Stimulated activated CD4-positive, alpha-beta T cell treated with anti-CD3 and anti-CD28 coated beads, TNF-alpha, amount 100 ng/mL, for 1 hour (primary cell): ENCODE results near the gene SENP7.
"Not testable (repeated sequence)": the region's sequence is repeated elsewhere in the genome, so short reads cannot be mapped to it uniquely, and the experiment has no call there.

Experiments
- DNase-seq, 3 donors: peaks; one replicate each; pipeline ENCODE4 v3.0.0-alpha.2; 2020; ENCODE audit warnings: low read depth in 3 of 3, low spot score in 1 of 3

Gene SENP7

DNA sequence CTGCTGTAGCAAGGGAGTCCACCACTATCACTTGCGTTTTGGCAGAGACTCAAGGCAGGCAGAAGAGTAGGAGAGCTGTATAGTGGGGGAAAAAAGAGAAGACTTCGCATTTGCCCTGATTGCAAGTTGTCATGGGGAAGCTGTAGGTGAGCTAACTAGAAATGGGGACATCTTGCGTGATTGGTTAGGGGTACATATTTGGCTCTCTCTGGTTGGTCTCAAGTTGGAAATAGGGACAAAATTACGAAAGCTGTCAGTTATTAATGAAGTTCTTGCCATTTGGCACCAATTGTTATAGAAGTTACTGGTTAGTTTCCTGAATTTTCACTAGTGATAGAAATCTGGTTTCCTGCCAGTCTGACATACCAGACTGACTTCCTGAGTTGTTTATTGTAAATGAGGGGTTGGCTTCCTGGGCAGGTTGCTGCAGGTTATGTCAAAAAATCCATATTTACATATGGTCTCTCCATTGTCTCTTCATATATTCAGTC, 8.2 kb upstream of the SENP7 start:
- DNase-seq = no peak

DNA sequence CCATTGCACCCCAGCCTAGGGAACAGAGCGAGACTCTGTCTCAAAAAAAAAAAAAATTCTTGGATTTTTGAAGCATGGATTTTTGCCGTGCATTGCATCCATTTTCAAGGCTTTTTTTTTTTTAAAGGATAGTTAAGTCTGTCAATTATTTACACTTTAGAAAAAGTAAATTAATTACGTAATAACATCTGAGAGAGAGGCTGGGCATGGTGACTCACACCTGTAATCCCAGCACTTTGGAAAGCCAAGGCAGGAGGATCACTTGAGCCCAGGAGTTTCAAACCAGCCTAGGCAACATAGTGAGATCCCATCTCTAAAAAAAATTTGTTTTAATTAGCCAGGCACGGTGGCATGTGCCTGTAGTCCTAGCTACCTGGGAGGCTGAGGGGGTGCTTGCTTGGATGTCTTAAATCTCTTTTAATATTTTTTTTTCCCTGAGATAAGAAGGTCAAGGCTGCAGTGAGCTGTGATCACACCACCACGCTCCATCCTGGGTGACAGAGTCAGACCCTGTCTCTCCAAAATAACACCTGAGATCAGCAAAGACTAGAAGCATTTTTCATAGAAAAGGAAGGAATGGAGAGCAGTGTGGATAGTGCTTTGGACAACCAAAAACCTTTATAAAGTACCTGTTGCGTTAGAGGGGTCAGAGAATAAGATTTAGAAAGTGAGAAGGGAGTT, 6.8 kb upstream of the SENP7 start:
- no peak for DNase-seq

DNA sequence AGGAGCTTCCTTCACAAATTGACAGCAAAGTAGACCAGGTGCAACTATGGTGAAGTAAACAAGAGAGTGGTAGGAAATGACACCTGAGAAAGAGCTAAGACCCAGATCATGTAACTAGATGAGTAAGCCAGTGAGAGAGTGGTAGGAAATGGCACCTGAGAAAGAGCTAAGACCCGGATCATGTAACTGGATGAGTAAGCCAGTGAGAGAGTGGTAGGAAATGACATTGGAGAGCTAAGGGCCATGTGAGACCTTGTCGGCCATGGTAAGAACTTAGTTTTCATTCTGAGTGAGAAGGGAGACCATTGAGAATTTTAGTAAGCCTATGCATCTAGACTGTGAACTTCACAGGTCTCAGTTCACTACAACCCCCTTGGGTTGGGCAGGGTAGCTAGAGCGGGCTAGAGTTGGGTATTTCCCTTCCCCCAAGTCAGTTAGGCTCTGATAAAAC, 5.4 kb upstream of the SENP7 start:
- no peak for DNase-seq

DNA sequence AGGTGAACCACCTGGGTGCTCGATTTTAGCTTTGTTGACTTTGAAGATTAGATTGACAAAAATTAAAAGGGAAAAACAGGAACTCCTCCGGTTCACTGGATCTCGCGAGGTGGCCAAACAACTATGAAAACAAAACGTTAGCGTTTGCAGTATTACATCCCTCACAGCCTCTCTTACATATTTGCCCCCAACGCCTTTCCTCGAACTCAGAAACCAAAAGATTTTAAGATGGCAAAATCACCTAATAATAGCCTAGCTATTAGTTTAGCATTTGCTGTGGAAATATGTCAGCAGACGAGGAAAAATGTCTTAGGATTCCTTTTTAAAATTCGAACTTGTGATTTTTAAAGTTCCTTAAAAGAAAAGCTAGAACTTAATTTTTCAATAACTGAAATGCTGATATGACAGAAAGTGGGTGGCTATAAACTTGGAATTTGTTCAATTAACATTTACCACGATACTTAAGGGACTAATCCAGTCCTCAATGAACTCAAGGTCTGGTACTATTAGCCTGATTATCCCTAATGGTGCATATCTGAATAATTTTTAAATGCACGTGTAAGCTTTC, 491 bp upstream of the SENP7 start:
- DNase-seq = no peak

DNA sequence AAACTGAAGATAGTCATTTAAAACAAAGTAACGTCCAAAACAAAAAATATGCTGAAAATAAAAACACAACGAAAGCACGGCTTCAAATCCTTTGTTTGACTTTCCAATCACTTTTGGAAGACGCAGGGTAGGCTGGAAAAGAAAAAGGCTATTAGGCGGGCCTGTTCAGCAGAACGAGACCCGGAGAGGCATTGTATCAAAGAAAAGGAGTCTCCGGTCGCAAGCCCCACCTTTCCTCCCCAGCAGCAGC, 691 bp downstream of the SENP7 start:
- DNase-seq = no peak

DNA sequence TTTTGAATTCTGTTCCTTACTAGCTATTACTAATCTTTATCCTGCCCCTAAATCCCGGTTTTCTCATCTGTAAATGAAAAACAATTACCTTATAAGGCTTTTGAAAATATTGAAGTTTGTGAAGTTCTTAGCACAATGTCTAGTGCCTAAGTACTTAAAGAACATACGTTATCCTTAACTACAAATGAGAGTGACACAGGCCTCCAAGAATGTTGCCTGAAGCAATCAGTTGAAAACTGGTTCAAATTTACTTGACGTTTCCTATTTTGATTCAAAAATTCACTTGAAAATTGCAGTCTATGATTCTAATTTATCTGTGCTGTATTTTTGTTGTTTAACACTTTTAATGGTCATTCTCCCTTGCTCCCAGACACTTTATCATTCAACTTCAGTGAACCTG, 3.2 kb downstream of the SENP7 start:
- no peak for DNase-seq

DNA sequence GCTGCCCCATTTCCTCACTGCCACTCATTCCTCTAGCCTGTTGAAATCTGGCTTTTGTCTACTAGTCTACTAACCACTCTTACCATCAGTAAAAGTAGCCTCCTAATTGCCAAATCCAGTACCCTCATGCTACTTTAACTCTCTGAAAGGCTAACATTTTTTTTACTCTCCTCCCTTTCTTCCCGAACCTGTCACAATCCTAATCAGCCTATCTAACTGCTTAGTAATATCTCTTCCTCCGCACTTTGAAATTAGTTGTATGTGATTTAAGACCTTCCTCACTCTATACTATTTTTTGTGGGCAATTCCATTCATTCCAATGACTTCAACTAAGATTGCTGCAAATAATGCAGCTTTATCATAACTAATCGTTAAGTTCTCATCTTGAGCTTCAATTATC, 3.7 kb downstream of the SENP7 start:
- DNase-seq = no peak

DNA sequence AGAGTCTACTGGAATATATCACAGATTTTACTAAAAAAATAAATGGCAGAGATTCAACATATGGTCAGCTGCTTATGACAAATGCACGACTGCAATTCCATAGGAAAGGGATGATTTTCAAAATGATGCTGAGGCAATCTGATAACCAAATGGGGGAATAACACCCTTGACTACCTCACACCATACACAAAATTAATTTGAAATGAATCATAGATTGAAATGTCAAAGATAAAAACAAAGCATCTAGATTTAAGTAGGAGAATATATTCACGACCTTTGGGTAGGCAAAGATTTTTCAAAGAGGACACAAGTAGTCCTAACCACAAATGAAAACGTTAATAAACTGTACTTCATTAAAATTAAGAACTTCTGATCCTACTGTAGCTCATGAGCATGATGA, 11.2 kb downstream of the SENP7 start:
- DNase-seq = no peak

DNA sequence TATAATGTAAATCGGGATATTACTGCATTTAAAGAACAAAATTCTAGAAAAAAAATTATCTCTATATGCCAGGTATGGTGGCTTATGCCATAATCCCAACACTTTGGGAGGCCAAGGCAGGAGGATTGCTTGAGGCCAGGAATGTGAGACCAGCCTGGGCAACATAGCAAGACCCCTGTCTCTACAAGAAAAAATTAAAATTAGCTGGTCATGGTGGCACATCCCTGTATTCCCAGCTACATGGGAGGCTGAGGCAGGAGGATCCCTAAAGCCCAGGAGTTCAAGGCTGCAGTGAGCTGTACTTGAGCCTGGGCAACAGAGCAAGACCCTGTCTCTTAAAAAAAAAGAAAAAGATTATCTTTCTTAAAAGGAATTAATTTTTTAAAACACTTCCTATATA, 12.8 kb downstream of the SENP7 start:
- no peak for DNase-seq

DNA sequence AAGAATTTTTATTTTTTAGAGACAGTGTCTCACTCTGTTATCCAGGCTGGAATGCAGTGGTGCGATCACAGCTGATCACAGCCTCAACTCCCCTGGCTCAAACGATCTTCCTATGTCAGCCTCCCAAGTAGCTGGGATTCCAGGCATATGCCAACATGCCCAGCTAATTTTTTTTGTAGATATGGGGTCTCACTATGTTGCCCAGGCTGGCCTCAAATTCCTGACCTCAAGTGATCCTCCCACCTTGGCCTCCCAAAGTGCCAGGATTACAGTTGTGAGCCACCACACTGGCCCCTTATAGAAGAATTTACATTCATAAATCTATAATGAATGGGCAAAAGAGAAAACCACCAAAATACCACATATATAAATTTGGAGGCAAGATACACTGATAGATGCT, 15.2 kb downstream of the SENP7 start:
- no peak for DNase-seq

DNA sequence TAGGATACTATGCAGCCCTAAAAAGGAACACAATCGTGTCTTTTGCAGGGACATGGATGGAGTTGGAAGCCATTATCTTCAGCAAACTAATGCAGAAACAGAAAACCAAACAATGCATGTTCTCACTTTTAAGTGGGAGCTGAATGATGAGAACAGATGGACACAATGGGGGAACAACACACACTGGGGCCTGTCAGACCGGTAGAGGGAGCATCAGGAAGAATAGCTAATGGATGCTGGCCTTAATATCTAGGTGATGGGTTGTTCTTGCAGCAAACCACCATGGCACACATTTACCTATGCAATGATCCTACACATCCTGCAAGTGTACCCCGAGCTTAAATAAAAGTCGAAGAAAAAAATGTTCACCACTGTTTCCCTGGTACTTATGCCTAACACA, 17.5 kb downstream of the SENP7 start:
- DNase-seq = no peak

DNA sequence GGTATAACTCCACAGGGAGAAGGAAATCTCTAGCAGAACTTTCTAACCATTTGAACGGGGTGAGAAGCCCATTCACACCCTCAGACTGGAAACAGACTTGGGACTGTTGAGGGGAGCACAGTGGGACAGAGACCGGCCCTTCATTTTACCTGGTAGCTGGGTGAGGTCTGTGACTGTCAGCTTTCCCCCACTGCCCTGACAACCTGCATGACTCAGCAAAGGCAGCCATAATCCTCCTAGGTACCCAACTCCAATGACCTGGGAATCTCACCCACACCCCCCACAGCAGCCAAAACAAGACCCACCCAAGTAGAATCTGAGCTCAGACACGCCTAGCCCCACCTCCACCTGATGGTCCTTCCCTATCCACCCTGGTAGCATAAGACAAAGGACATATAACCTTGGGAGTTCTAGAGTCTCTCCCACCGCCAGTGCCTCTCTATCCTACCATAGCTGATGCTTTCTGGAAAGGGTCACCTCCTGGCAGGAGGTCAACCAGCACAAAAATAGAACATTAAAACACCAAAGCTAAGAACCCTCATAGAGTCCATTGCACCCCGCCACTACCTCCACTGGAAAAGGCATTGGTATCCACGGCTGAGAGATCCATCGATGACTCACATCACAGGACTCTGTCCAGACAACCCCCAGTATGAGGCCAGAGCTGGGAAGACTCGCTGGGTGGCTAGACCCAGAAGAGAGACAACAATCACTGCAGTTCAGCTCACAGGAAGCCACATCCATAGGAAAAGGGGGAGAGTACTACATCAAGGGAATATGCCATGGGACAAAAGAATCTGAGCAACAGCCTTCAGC, 28.0 kb downstream of the SENP7 start:
- no peak for DNase-seq

DNA sequence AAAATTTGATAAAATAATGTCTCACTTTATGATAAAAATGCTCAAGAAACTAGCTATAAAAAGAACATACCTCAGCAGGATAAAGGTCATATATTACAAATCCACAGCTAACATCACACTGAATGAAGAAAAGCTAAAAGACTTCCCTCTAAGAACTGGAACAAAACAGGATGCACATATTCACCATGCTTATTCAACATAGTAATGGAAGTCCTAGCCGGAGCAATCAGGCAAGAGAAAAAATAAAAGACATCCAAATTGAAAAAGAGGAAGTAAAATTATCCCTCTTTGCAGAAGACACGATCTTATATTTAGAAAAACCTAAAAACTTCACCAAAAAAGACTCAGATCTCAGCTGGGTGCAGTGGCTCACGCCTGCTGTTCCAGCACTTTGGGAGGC, 34.0 kb downstream of the SENP7 start:
- no peak for DNase-seq

DNA sequence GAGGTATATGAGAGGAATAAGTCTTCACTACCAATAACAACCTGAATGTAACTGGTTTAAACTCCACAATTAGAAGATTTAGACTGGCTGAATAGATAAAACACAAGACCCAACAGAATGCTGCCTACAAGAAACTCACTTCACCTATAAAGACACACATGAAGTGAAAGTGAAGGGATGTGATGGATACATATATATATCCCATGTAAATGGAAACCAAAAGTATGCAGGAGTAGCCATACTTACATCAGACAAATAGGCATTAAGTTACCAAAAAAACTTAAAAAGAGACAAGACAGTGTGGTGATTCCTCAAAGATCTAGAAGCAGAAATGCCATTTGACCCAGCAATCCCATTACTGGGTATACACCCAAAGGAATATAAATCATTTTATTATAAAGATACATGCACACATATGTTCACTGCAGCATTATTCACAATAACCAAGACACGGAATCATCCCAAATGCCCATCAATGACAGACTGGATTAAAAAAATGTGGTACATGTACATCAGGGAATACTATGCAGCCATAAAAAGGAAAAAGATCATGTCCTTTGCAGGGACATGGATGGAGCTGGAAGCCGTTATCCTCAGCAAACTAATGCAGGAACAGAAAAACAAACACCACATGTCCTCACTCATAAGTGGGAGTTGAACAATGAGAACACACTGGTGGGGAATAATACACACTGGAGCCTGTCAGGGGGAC, 38.0 kb downstream of the SENP7 start:
- not testable (repeated sequence) for DNase-seq

DNA sequence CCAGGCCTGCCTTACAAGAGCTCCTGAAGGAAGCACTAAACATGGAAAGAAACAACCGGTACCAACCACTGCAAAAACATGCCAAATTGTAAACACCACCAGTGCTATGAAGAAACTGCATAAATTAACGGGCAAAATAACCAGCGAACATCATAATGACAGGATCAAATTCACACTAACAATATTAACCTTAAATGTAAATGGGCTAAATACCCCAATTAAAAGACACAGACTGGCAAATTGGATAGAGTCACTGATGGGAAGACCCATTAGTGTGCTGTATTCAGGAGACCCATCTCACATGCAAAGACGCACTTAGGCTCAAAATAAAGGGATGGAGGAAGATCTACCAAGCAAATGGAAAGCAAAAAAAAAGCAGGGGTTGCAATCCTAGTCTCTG, 44.3 kb downstream of the SENP7 start:
- not testable (repeated sequence) for DNase-seq

DNA sequence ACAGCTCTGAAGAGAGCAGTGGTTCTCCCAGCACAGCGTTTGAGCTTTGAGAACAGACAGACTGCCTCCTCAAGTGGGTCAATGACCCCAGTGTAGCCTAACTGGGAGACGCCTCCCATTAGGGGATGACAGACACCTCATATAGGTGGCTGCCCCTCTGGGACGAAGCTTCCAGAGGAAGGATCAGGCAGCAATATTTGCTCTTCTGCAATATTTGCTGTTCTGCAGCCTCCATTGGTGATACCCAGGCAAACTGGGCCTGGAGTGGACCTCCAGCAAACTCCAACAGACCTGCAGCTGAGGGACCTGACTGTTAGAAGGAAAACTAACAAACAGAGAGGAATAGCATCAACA, 45.7 kb downstream of the SENP7 start:
- not testable (repeated sequence) for DNase-seq

DNA sequence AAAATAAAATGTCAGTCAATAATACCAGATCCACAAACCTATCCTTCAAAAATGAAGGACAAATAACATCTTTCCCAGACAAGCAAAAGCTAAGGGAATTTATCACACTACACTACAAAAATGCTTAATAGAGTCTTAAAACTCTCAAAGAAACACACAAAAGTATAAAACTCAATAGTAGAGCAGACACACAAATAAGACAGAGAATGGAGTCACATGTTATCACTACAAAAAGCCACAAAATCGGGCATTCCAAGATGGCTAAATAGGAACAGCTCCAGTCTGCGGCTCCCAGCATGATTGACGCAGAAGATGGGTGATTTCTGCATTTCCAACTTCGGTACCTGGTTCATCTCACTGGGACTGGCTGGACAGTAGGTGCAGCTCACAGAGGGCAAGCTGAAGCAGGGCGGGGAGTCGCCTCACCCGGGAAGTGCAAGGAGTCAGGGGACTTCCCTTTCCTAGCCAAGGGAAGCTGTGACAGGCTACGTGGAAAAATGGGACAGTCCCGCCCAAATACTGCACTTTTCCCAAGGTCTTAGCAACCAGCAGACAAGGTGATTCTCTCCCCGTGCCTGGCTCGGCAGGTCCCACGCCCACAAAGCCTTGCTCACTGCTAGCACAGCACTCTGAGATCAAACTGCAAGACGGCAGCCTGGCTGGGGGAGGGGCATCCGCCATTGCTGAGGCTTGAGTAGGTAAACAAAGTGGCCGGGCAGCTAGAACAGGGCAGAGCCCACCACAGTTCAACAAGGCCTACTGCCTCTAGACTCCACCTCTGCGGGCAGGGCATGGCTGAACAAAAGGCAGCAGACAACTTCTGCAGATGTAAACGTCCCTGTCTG, 46.3 kb downstream of the SENP7 start:
- peak in 1 of 3 donors; percentile 31 for DNase-seq

DNA sequence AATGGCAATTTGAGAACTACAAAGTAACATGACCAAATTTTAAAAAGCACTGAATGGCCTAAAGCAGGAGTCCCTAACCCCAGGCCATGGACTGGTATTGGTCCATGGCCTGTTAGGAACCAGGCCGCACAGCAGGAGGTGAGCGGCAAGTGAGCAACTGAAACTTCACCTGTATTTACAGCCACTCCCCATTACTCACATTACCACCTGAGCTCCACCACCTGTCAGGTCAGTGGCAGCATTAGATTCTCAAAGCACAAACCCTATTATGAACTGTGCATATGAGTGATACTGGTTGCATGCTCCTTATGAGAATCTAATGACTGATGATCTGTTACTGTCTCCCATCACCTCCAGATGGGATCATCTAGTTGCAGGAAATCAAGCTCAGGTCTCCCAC, 48.8 kb downstream of the SENP7 start:
- DNase-seq = no peak

DNA sequence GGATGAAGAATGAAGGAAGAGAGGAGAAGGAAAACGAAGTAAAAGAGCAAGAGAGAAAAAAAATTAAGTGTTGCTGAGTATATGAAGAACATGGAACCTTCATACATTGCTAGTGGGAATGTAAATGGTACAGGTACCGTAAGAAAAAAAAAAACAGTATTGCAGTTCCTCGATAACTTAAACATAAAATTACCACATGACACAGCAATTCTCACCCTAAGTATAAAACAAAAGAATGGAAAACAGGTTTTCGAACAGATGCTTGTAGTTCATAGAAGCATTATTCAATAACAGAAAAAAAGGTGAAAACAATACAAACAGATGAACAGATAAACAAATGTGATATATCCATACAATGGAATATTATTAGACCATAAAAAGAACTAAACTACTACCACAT, 51.6 kb downstream of the SENP7 start:
- DNase-seq = no peak

DNA sequence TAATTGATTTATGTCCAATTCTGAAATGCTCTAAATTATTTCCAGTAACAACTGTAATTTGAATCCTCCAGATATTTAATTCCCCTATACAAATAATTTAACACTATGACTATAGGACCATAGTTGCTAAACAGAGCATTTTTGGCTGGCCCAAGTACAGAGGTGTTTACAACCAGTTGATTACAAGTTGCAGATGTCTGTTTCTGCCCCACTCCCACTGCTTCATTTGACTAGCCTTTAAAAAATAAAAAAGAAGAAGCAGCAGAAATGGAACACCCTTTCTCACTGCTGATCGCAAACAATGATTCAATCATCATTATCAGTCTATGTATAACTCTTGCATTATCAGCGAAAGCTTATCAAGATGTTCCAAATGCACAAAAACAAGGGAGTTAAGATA, 54.6 kb downstream of the SENP7 start:
- no peak for DNase-seq

DNA sequence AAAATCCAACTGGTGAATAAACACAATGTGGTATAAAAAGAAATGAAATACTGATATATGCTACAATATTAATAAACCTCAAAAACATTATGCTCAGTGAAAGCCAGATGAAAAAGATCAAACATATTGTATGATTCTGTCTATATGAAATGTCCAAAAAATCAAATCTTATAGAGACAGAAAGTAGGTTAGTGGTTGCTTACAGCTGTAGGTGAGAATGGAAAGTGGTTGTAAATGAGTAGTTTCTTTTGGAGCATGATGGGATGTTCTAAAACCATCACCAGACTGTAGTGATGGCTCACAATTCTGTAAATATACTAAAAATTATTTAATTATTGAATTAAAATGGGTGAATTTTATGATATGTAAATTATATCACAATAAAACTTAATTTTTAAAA, 58.4 kb downstream of the SENP7 start:
- DNase-seq = no peak
